HG03432 (cell line): ENCODE results near the gene MTAP.

ENCODE experiments used
- ATAC-seq: cut with Tn5 transposase; IDR thresholded peaks from one replicate; pipeline ENCODE4 v1.9.1; 2021; ENCODE audit warnings: mild to moderate bottlenecking, moderate library complexity; ENCODE audit not compliant: unreplicated experiment

The MTAP gene

DNA sequence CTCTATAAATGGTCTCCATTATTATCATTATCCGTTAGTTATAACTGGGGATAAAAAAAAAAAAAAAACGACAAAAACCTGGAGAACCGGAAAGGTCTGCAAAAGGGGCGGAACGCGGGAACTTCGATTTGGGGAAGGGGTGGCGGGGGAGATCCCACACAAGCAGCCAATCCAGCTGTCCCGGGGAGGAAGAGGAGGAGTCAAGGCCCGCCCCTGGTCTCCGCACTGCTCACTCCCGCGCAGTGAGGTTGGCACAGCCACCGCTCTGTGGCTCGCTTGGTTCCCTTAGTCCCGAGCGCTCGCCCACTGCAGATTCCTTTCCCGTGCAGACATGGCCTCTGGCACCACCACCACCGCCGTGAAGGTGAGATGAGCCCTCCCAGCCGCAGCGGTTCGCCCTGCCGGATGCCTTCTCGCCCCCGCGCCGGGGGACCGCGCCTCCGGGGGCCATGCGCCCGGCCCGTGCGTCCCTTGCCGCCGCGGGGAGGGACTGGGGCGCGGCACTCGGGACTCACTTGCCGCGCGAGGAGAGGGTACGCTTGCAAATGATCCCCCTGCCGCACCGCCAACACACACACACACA, at the start of gene MTAP:
MTAP (plus strand) TSS at position 219 of the 583 bp plus-strand sequence; CDS start at position 332, 113 bp downstream.
- peak; percentile 93 for ATAC-seq

DNA sequence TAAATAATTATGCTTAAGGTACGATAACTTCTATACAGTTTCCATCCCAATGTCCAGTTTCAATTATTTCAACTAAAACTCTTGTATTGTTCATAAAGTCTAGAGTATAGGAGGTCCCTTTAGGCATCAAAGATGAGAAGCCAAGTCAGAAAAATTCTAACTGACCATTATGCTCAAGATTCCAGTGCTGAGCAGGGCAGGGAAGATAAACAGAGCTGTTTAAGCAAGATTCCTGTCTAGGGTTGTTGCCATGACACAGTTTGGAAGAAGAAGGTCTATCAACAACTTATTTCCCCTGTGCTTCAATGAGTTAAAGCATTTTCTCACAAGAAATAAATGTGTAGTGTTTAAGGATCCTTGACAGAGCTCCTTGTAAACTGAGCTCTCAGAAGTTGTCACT, 48.9 kb upstream of the MTAP start:
- no peak for ATAC-seq

DNA sequence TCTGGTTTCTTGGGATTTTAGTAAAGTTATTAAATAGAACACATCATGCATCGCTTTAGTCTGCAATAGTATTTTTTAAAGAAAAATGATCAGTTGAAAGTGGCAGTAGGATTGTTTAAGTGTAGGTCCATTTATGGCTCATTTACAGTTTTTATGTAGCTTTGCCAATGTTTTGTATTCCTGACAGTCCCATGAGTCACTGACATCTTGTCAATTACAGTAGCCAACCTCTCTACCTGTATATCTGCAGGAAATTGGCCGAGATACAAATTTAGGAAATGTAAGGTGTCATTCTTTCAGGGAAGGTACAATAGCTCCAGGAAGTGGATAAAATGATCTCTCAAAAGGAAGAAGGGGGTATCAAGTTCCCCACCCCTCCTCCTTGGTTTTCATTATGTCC, 47.7 kb upstream of the MTAP start:
- no peak for ATAC-seq

DNA sequence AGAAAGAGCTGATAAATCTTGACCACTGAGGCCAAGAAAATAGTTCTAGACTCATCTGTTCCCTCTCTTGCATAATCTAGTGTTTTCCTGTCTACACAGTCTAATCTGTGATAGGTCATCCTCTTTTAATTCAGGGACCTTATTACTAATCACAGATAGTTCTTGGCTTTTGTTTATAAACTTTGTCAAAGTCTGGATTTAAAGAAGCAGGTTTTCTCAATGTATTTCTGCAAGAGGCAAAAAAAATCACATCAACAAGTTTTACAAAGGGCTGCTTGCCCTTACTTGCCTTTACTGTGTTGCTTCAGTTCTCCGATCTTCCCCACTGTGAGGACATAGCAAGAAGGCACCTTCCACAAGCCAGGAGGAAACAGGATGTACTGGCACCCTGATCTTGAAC, 43.9 kb upstream of the MTAP start:
- no peak for ATAC-seq

DNA sequence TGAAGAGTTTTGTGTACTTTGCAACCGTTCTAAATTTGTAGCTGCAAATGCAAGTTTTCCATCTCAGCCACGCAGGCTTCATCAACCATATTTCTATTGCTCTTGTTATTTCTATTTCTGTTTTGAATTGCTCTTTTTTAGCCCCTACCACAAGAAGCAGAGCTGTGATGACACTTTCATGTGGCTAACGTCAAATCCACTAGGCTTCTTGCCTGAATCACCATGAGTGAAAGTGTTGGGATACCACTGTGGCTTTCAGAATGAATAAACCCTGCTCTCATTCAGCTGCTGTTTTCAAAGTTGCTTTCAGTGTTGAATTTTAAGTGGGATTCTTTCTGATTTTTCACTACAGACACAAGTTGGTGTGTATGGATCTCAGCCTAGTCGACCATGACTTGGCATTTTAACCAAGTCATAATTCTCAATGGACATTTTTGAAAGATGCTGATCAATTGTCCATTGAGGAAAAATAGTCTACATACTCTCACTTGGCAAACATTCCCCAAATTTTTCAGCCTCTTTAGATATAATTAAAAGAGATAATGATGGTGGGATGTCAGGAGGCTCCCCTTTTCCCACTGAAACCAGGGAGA, 41.0 kb upstream of the MTAP start:
- peak; percentile 96 for ATAC-seq

DNA sequence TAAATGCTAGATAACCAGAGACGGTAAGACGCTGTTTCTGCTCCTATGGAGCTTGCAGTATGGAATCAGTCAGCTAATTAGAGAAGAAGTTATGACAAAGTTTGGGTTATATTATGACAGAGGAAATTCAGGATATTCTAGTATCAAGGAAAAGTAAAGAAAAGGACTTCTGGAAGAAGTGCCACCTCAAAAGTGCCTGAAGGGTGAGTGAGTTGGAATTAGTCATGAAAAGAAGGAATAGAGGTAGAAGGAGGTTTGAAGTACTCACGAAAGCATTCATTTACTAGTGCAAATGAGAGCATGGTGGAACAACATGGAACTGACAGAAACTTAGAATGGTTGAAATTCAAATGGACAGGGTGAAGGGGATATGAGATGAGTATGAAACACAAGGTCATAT, 40.4 kb upstream of the MTAP start:
- no peak for ATAC-seq

DNA sequence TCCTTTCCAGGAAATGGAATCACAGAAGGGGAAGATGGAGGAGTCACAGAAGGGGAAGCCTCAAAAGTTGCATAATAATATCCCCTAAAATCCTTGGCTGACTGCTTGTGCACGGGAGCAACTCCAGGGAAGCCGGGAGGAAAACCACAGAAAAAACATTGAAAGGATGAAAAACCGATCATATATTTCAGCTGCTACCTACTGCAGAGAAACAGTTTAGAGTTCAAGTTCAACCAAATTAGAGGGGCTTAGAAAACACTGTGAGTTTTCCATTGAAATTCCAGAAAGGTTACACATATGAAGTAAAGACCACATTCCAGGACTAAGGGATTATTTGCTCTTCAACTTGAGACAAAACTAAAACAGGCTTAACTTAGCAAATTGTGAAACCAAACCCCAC, 37.6 kb upstream of the MTAP start:
- ATAC-seq, result no peak

DNA sequence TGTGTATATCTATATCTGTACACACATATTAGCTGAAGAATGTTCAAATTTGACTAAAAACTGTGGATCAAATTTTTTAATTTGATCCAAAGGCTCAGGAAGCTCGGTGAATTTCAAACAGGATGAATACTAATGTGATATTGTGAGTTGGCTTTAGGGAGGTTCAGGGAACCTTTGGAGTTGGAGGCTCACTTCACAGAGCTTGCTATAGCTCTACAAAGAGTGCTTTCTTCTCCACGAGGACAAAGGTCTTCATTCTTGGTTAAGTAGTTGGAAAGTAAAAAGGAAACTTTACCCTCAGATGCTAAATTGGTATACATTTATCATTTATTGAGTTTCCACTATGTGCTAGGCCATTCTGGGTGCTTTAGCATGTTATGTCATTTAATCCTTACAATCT, 36.3 kb upstream of the MTAP start:
- ATAC-seq, result no peak

DNA sequence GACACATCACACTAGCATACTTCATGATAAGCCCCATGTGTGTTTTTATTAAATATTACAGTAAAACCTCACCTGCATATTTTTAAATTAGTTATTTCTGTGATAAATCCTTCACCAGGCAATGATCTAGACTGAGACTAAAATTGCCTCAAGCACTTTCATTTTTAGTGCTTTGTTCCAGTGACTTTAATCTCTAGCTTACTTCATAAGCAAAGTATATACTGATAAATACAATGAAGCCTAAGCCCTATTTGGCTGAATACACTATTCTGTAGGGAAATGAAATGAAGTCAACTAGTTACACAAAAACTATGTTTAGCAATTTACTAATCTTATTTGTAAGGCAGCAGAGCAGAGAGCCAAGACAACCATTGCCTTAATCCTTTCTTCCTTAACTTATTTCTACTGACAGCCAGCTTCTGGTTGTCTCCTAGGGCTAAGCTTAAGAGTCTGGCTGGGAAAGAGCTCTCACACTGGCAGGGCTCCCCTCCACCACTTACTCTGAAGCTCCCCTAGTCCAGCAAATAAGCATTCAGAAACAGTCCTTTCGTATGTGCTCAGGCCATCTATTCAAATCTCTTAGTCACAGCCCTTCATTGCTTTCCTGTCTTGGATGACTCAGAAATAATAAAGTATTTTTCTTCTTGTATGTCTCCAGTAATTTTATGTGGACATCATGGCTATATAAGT, 31.4 kb upstream of the MTAP start:
- no peak for ATAC-seq

DNA sequence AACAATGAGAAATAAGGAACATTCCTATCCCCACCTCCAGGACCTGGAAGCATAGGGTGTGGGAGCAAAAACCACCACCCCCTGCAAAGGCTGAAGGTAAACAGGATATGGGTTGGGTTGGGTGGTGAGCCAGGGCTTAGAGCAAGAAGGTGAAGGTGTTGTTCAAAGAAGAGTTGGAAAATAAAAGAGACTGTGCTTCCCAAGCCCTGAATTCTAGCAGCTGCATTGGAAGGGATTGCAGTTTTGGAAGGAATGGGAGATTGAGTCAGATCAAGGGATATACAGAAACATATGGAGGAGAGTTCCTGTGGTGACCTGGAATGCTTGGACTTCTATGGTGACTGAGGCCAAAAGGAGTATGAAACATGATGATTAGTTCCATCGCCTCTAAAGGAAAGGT, 24.7 kb upstream of the MTAP start:
- ATAC-seq, result no peak

DNA sequence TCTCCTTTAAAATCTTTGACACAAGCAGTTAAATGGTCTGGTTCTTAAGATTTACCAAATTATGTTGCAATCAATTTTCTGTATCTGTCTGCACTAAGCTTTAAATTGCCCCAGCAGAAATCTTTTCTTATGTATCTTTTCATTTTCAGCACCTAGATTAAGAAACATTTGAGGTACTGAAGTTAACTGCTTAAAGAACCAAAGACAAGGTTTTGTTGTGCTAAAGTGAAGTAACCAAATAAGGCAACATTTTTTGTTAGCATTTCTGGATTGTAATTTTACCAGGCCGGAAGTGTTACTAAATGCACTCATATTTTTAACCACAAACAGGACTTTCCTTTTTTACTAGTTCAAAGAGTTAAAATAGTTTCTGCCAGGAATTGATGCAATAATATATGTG, 24.1 kb upstream of the MTAP start:
- no peak for ATAC-seq

DNA sequence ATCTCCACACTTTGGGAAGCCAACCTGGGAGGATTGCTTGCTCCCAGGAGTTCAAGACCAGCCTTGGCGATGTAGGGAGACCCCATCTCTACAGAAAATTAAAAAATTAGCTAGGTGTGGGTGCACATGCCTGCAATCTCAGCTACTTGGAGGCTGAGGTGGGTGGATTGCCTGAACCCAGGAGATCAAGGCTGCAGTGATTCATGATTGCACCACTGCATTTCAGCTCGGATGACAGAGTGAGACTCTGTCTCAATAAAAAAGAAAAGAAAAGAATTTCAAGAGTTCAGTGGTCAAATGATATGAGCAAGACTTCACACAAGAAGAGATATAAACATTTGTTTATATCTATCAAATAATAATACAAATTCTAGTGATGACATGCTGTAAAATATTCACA, 23.0 kb upstream of the MTAP start:
- no peak for ATAC-seq

DNA sequence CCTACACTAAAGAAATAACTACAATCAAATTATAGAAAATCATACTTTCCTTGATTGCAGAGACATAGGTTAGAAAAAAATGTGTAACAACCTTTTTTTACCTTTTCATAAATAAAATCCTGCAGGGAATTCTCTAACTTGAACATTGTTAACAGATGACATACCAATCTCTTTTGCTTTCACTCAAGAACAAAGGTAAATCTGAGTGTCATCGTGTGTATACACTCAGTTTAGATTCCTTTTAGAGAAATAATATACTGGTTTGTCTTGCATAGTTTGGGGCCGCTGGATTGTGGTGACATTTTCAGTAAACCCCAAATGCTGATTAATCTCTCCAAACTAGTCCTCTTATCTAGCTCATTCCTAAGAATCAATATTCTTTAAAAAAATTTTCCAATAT, 20.8 kb upstream of the MTAP start:
- no peak for ATAC-seq

DNA sequence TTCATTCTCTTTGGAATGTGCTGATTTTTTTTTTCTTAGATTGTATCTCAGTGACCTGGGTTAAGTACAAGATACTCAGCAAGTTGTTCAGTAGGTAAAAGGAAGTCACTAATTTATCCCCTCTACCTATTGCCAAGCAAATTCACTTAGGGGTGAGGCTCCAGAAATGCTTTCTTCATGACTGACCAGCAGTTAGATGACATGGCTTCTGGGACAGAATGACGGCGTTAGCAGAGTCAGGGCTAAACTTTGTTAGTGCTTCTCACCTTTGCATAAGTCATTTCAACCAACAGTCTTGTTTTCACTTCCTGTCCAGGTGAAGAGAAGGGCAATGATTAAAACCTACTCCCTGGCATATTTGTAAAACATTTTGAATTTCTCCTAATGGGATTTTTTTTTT, 20.2 kb upstream of the MTAP start:
- no peak for ATAC-seq

DNA sequence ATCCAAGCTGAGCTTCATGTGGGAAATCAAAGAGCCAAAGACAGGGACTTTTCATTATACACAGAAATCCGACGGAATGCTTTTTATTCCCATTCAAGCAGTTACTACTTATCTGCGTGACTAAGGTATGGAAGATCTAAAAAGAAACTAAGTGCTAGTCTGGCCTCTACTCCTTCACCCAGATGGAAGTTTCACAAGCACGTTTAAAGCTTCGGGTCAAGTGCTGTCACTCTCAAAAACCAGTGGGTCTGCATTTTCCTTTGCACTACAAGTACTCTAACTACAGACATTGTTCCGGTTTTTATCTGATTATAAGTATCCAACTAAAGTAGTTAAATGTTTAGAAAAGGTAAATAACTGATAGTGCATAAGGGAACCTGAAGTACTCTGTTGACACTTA, 13.7 kb upstream of the MTAP start:
- no peak for ATAC-seq

DNA sequence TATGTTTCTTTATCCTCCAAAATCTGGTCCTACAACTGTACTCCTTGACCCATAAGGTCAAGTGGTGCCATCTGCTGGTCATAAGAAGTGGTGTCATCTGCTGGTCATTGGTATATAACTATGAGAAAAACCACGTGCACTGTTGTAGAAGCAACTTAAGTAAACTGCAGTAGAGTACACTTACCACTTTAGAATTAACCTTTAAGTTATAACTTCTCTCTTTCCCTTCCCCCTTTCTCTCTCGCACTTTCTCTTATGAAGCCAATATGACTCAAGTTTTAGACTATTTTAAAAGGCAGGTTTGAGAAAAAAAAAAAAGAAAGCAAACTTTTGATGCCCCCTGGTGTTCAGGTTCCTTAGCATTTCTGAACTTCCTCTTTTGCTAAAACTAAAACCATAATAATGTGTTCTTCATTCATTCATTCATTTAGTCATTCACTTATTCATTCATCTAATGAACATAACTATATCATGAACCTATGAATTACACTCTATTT, 12.8 kb upstream of the MTAP start:
- ATAC-seq, result peak; percentile 98

DNA sequence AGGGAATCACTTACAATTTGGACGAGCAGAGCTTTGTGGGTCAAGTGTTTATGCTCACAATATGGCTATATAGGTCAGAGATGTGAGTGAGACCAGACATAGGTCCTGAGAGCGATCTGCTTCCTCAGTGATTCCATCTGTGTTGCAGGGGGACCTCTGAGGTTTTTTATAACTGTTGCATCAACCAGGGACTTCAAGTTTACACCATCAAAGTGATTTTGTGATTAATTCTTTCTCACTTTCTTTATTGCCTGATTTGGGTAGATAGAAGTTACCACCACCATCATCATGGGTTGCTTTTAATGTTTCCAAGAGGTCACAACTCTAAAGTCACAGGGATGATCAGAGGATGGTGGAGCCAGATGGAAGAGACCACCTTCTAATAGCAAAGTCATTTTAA, 7.0 kb upstream of the MTAP start:
- ATAC-seq, result no peak

DNA sequence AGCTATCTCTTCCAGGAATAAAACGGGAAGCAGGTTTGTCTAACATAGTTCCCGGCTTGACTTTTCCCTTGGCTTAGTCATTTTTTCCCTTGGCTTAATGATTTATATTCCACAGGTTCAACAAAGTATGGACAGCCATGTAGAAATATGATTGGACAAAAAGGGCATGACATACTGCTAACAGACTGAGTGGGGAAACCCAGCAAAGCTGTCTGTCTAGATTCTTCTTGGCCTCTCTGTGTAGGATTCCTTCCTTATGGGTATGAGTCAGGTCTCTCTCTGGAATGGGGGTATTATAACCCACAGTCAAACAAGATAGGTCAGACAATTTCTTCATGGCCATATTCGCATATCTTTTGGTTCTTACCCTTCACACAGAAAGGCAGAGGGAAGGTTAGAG, 5.7 kb upstream of the MTAP start:
- ATAC-seq, result no peak

DNA sequence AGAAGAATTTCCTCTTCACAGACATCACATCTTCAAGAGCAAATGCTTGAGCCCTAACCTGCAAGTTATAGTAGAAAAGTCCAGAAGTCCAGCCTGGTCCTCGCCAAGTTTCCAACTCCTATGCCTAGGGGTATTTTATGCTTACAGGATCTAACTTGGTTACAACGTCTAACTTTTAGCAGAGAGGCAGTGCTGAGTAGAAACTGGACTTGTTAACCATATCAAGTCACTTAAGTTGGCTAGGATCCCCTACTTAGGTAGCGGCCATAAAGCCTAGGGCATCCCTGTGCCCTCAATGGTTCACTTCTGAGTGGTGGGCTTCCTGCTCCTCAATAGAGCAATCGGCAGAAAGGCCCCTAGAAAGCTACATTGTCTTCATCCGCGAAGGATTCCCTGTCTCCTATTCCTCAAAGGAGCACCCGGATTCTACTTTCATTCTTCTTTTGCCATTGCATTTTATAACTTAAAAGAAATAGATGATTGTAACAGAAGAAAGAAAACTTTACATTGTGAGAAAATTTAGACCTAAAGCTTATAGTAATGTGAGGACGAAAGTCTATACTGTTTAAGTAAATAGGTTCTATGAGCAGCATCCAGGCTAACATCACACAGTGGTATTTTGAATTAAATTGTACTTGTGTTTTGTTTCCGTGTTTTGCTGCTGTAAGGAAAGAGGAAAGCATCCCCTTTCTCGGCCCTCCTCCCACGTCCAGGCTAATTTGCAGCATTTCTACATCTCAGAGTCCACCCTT, 1.3 kb upstream of the MTAP start:
- no peak for ATAC-seq

DNA sequence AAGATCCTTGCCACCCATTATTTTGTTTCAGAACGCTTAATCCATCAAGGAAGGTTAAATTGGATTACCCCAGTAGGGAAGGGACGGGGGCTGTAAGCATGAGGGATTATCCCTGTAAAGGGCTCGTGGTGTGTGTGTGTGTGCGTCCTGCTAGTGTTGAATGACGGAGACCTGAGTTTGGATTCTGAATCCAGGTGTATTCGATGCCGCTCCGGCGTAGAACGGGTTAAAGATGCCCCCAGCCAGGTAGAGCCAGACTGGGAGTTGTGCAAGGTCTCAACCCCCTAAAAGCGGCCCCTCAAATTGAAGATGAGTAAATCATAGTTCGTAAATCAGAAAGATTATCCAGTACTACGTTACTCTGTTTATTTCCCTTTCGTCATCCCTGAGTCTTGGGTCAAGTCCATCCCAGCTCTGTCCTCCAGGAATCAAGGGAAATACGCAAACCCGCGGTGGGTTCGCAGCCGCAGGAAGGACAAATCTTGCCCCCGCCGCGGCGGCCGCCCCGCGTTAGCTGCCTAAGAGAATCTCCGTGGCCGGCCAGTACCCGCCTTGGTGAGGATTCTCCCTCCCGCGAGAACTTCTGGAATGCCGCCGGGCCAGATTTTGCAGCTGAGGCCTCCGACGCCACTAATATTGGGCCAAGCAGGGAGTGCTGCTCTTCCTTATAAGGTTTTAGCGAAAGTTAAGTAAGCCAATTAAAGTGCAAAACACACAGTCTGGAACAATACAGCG, 586 bp upstream of the MTAP start:
- ATAC-seq, result peak; percentile 23

DNA sequence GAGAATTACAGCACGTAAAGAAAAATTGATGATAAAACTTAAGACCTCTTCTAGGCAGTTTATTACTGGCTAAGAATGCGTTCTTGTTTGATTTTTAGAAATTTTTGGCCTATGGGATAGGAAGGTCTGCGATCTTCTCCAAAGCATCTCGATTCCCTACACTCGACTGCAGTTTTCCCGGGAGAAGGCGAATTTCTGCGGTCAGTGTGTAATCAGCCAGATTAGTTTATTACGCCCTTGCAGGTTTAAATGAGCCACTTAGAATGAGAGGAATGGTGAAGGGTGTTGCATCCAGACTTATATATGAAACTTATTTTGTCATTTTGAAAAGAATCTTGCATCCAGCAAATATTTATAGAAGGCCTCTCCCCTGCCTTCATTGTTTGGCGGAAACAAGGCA, 1.2 kb downstream of the MTAP start:
- ATAC-seq, result no peak
